A673 (cell line): ENCODE measurements around the gene OCLN.

Experiments
- CTCF ChIP-seq: fragments of 300-800, 200-600 bp; sonication (generic); conservative IDR thresholded peaks from 2 replicates; pipeline ENCODE4 v1.5.1; 2017; ENCODE audit warnings: low read depth, mild to moderate bottlenecking, antibody characterized with exemption, low read length, moderate library complexity, mixed read lengths
- EZH2 ChIP-seq: fragments of 200-600 bp; sonication (generic); IDR thresholded peaks from 2 replicates; pipeline ENCODE4 v1.6.1; 2017; ENCODE audit warnings: borderline replicate concordance, low read depth, mild to moderate bottlenecking, mixed read lengths, antibody characterized with exemption, low read length; ENCODE audit not compliant: poor library complexity, severe bottlenecking

- TF ChIP-seq CTCF (no peak), EZH2 (no peak)
Observed at GRCh38 chr5:69531406-69531801, 38.8 kb downstream of the OCLN start.
